HepG2 (cell line): ENCODE data around the gene BCKDHA. TPM values are rescaled to one million over a fixed set of nuclear protein-coding genes. Genes with fewer than 3 reads are reported as not detected.

Experiments
- ATAC-seq: fragments of 200-7000 bp; cut with Tn5 transposase; 3 replicates; pipeline ENCODE4 v1.9.1; 2020; ENCODE audit warnings: mild to moderate bottlenecking, moderate library complexity
- BruUV-seq: library from RNA; stranded (reverse); fragments of 400-500 nt; replicated peaks from 2 replicates; lab custom pipeline; 2021; lab: Mats Ljungman, UMichigan
- CTCF ChIA-PET: fragments of 300-600 bp; formaldehyde crosslinking; extraction: SDS; loops from one replicate; lab custom pipeline; 2021; ENCODE audit warnings: low total read pairs, inconsistent platforms, low intra/inter-chr PET ratio; lab: Yijun Ruan, JAX
- POLR2A ChIA-PET: fragments of 350-600 bp; sonication (Branson Sonifier 250); formaldehyde crosslinking; loops from one replicate; lab custom pipeline; 2020; ENCODE audit warnings: antibody characterized with exemption, inconsistent platforms; lab: Yijun Ruan, JAX
- DNase-seq: peaks from one replicate; pipeline ENCODE4 v3.0.0-alpha.2; 2015; ENCODE audit warnings: low spot score
- FAIRE-seq: peaks from 3 replicates; lab custom pipeline; 2011; peaks lifted over from hg19 to GRCh38; lab: Jason Lieb, UNC
- H2AFZ ChIP-seq: one replicate; pipeline ENCODE4 v1.6.1; 2011; ENCODE audit warnings: low read length, inconsistent platforms
- H3K27ac ChIP-seq: fragments of 300-600 bp; 3 replicates; pipeline ENCODE4 v1.8.0; 2011; ENCODE audit warnings: mixed run types, mild to moderate bottlenecking, mixed read lengths, low read length, inconsistent platforms; ENCODE audit not compliant: insufficient read depth; ENCODE audit errors: extremely low read length
- H3K27me3 ChIP-seq, 2 experiments: fragments of 200-600 bp in 1 of 2; 2 replicates in 1 of 2; 3 replicates in 1 of 2; pipeline versions ENCODE4 v1.6.0 to v1.8.0; 2011; ENCODE audit warnings: low read length in 2 of 2, mild to moderate bottlenecking in 2 of 2, moderate library complexity in 2 of 2, inconsistent platforms in 1 of 2; ENCODE audit not compliant: insufficient read depth in 2 of 2, control insufficient read depth in 1 of 2
- H3K36me3 ChIP-seq, 2 experiments: fragments of 200-600 bp in 1 of 2; replicated peaks in 1 of 2; 2 replicates in 1 of 2; 3 replicates in 1 of 2; pipeline versions ENCODE4 v1.5.1 to v1.8.0; 2011; ENCODE audit warnings: low read length in 2 of 2, inconsistent platforms in 1 of 2; ENCODE audit not compliant: insufficient read depth in 2 of 2, control insufficient read depth in 1 of 2
- H3K4me1 ChIP-seq: 2 replicates; pipeline ENCODE4 v1.5.1; 2012; ENCODE audit warnings: low read length, inconsistent platforms; ENCODE audit not compliant: insufficient read depth
- H3K4me2 ChIP-seq: 2 replicates; pipeline ENCODE4 v1.6.0; 2011; ENCODE audit warnings: low read depth, low read length, inconsistent platforms
- H3K4me3 ChIP-seq, 3 experiments: fragments of 200-600 bp in 1 of 3; sonication (generic), shearing (Covaris generic) in 1 of 3; replicated peaks in 1 of 3; 2 replicates each; pipeline ENCODE4 v1.5.1; 2011 to 2016; ENCODE audit warnings: low read length in 3 of 3, inconsistent platforms in 2 of 3, low read depth in 2 of 3, mild to moderate bottlenecking in 2 of 3, control low read depth in 1 of 3, mixed read lengths in 1 of 3; ENCODE audit not compliant: insufficient read depth in 1 of 3
- H3K79me2 ChIP-seq: one replicate; pipeline ENCODE4 v1.6.1; 2011; ENCODE audit warnings: low read length, inconsistent platforms; ENCODE audit not compliant: insufficient read depth
- H3K9ac ChIP-seq: 2 replicates; pipeline ENCODE4 v1.6.0; 2011; ENCODE audit warnings: mild to moderate bottlenecking, low read depth, low read length, inconsistent platforms; ENCODE audit not compliant: insufficient read depth
- H3K9me3 ChIP-seq: 2 replicates; pipeline ENCODE4 v1.5.1; 2012; ENCODE audit warnings: mild to moderate bottlenecking, low read length
- H4K20me1 ChIP-seq: 2 replicates; pipeline ENCODE4 v1.6.0; 2011; ENCODE audit warnings: inconsistent platforms, mild to moderate bottlenecking, low read length, moderate library complexity; ENCODE audit not compliant: insufficient read depth
- CCDC6 ChIP-seq: sonication (generic); formaldehyde crosslinking; IDR thresholded peaks from 2 replicates; pipeline ENCODE4 v1.8.1; 2022; ENCODE audit warnings: mild to moderate bottlenecking, missing genetic modification reagents, moderate library complexity
- CENPT ChIP-seq: sonication (generic); formaldehyde crosslinking; IDR thresholded peaks from 2 replicates; pipeline ENCODE4 v1.8.0; 2022; ENCODE audit warnings: low read depth, mild to moderate bottlenecking, moderate library complexity, missing genetic modification reagents
- FOSL2 ChIP-seq: sonication (generic); formaldehyde crosslinking; IDR thresholded peaks from 2 replicates; pipeline ENCODE4 v1.4.0; 2020; ENCODE audit warnings: missing genetic modification reagents
- FUBP1 ChIP-seq: sonication (generic); formaldehyde crosslinking; IDR thresholded peaks from 2 replicates; pipeline ENCODE4 v1.5.1; 2020; ENCODE audit warnings: missing genetic modification reagents, mild to moderate bottlenecking, borderline replicate concordance
- GFI1 ChIP-seq: sonication (generic); formaldehyde crosslinking; IDR thresholded peaks from 2 replicates; pipeline ENCODE4 v1.5.0; 2020; ENCODE audit warnings: missing genetic modification reagents, mild to moderate bottlenecking, borderline replicate concordance
- KDM5A ChIP-seq: fragments of 200-600 bp; sonication (generic); IDR thresholded peaks from 2 replicates; pipeline ENCODE4 v1.7.0; 2018; ENCODE audit warnings: antibody characterized with exemption, mild to moderate bottlenecking, low read length, borderline replicate concordance
- NCOA2 ChIP-seq: sonication (generic); formaldehyde crosslinking; IDR thresholded peaks from 2 replicates; pipeline ENCODE4 v1.8.0; 2022; ENCODE audit warnings: inconsistent platforms
- NFE2L1 ChIP-seq: sonication (generic); formaldehyde crosslinking; IDR thresholded peaks from 2 replicates; pipeline ENCODE4 v1.4.0; 2020; ENCODE audit warnings: missing genetic modification reagents, mild to moderate bottlenecking, borderline replicate concordance
- NFYB ChIP-seq: sonication (generic); formaldehyde crosslinking; IDR thresholded peaks from 2 replicates; pipeline ENCODE4 v1.4.0; 2020; ENCODE audit warnings: missing genetic modification reagents
- NR2F6 ChIP-seq, 2 experiments: IDR thresholded peaks; 2 replicates each; pipeline ENCODE4 v1.6.1; 2016; ENCODE audit warnings: antibody characterized with exemption in 1 of 2, mild to moderate bottlenecking in 1 of 2
- PRPF4 ChIP-seq: fragments of 200-400 bp; formaldehyde crosslinking; IDR thresholded peaks from 2 replicates; pipeline ENCODE4 v1.6.1; 2016; ENCODE audit warnings: low read length, low read depth; ENCODE audit not compliant: poor library complexity, severe bottlenecking
- TERF1 ChIP-seq: sonication (generic); formaldehyde crosslinking; IDR thresholded peaks from 2 replicates; pipeline ENCODE4 v1.8.0; 2022; ENCODE audit warnings: mild to moderate bottlenecking, missing genetic modification reagents, moderate library complexity
- THYN1 ChIP-seq: sonication (generic); formaldehyde crosslinking; IDR thresholded peaks from 2 replicates; pipeline ENCODE4 v1.8.1; 2023; ENCODE audit warnings: low read depth, mild to moderate bottlenecking, moderate library complexity, missing genetic modification reagents, borderline replicate concordance
- ZBTB43 ChIP-seq: sonication (generic); formaldehyde crosslinking; conservative IDR thresholded peaks from 2 replicates; pipeline ENCODE4 v1.4.0; 2020; ENCODE audit warnings: missing genetic modification reagents
- ZNF329 ChIP-seq: sonication (generic); formaldehyde crosslinking; IDR thresholded peaks from 2 replicates; pipeline ENCODE4 v1.9.0; 2021; ENCODE audit warnings: low read depth, mild to moderate bottlenecking, missing genetic modification reagents
- ZNF460 ChIP-seq: sonication (generic); formaldehyde crosslinking; IDR thresholded peaks from 2 replicates; pipeline ENCODE4 v1.5.1; 2020; ENCODE audit warnings: missing genetic modification reagents, mild to moderate bottlenecking, borderline replicate concordance
- ZNF766 ChIP-seq: sonication (generic); formaldehyde crosslinking; IDR thresholded peaks from 2 replicates; pipeline ENCODE4 v1.5.0; 2020; ENCODE audit warnings: missing genetic modification reagents, borderline replicate concordance
- ZNF772 ChIP-seq: sonication (generic); formaldehyde crosslinking; IDR thresholded peaks from 2 replicates; pipeline ENCODE4 v1.5.0; 2020; ENCODE audit warnings: mild to moderate bottlenecking, missing genetic modification reagents
- WGBS: methylation state at CpG from one replicate; pipeline ENCODE4 v1.1.6; 2017; ENCODE audit warnings: low lambda C conversion rate; 5-methylcytosine and 5-hydroxymethylcytosine counted together
- in situ Hi-C: cut with HindIII; loops from 2 replicates; pipeline ENCODE4 v1.10.0; 2017; ENCODE audit warnings: low pct_unique_long_range_greater_than_20kb; ENCODE audit not compliant: extremely low pct_ligation_motif_present
- intact Hi-C: fragments of 100-400 bp; cut with micrococcal nuclease; formaldehyde crosslinking; loops from one replicate; pipeline ENCODE4 v1.10.0; 2022; ENCODE audit not compliant: unreplicated experiment
- polyA plus RNA-seq, 8 experiments: library from polyadenylated mRNA; depleted of rRNA in 3 of 8; stranded (reverse) in 7 of 8; unstranded in 1 of 8; fragments of >200 nt; fragmentation: Illumina TruSeq in 4 of 8; extraction: Trizol in 4 of 8; gene quantifications; 2 replicates each; pipeline versions ENCODE4 v1.2.1 to v1.2.3, GENCODE V29; 2011 to 2016; ENCODE audit warnings: low read depth in 4 of 8, missing spikeins in 1 of 8, mixed read lengths in 1 of 8; ENCODE audit not compliant: insufficient read depth in 1 of 8
- total RNA-seq, 5 experiments: library from RNA; depleted of rRNA; stranded (reverse); fragments of >200 nt; fragmentation: Illumina TruSeq; extraction: Trizol; gene quantifications; 2 replicates each; pipeline ENCODE4 v1.2.3, GENCODE V29; 2016; ENCODE audit warnings: low read depth in 1 of 5
- TF ChIP-seq, protein P1 (sequence below): sonication (generic); formaldehyde crosslinking; IDR thresholded peaks from 2 replicates; pipeline ENCODE4 v1.8.0; 2023; ENCODE audit warnings: mild to moderate bottlenecking, missing genetic modification reagents

Gene BCKDHA
- total and polyA plus RNA-seq, 2 of the 13 experiments (the other 11 are each of a cell fraction or from before 2014, with no cell fraction given), result 11.8 to 31.5 TPM

DNA sequence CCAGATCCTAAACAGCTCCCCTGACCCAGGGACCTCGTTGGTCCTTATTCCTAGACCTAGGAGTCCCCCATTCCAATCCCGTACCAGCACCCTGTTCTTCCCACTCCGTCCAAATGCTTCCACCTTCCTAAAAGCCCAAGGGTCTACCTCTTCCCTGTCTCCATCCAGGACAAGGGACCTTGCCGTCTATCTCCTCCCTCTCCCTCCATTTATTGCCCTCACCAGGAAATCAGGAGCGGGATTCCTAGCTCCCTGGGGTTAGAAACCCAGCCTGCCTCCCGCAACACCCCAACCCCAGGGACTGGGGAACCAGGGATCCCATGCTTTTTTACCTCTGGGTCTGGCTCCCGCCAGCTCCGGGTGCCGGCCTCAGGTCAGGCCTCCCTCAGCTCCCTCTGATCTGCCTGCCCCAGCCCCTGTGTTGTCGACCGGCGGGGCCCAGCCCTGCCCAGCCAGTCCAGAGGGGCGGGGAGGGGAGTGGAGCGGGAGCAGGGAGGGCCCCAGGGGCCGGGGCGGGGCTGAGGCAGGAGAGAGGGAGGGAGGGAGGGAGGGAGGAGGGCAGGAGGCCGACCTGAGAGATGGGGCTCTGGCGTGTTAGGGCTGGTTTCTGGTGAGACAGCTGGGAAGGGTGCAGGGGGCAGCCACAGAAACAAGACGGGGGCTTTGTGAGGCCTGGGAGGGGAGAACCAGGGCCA, 29.5 kb downstream of the BCKDHA start, which contains the start of gene B3GNT8:
Gene B3GNT8, minus strand, starts transcription at position 423 of the 695 bp plus-strand sequence. CDS start 596 bp downstream, outside the sequence.
- Histone ChIP-seq H3K9me3 (no peaks in the 10 kb centered on the region), H3K9ac (peak within 1 kb of the TSS; percentile 80), H3K4me3 (peak within 1 kb of the TSS; percentile 62 to 76 (median 64)), H3K79me2 (no peaks in the 10 kb centered on the region), H3K27ac (peak within 1 kb of the TSS; percentile 48), H3K4me2 (peak within 1 kb of the TSS; percentile 90), H2AFZ (no peak within 1 kb of the TSS), H3K4me1 (peaks cover 52% of the 10 kb centered on the region), H3K36me3 (peaks cover 14 to 17% of the 10 kb centered on the region in 2 experiments; a peak in 3 of 5 replicates), H4K20me1 (no peaks in the 10 kb centered on the region), H3K27me3 (no peaks in the 10 kb centered on the region)
- DNase-seq (peak; percentile 59), ATAC-seq (peak; percentile 92), FAIRE-seq (no peak)
- ChIA-PET CTCF (no interaction called here), POLR2A (interaction anchor here (0.8 to 3.7 kb wide), 10 partner anchors 9 to 164 kb away, joined by 3 to 55 read pairs (median 4); partner anchors contain the start of genes B9D2 and DMAC2)
- intact Hi-C loops, result no loop called here
- WGBS, result 11% methylated on average over 16 of the region's 19 CpGs
- BruUV-seq, result TSS peak; percentile 44
- in situ Hi-C loops, result no loop called here
- TF ChIP-seq FUBP1 (CRISPR knock-in tag), result no peak
- no peak for TF ChIP-seq TERF1
- TF ChIP-seq CCDC6 (CRISPR knock-in tag), result no peak
- TF ChIP-seq ZNF329 (CRISPR knock-in tag), result no peak
- TF ChIP-seq NR2F6 (IDR thresholded peaks at IDR 0.05), result no peak
- TF ChIP-seq NR2F6 (CRISPR knock-in tag; IDR thresholded peaks at IDR 0.05), result no peak
- no peak for TF ChIP-seq ZNF460
- TF ChIP-seq FOSL2 (CRISPR knock-in tag), result peak; percentile 30; the same call in 1 of the 2 replicates
- TF ChIP-seq NFYB, result no peak
- no peak for TF ChIP-seq ZNF766 (CRISPR knock-in tag)
- no peak for TF ChIP-seq THYN1 (CRISPR knock-in tag)
- no peak for TF ChIP-seq NCOA2
- TF ChIP-seq PRPF4, result no peak
- no peak for TF ChIP-seq KDM5A
- no peak for TF ChIP-seq CENPT (CRISPR knock-in tag)
- no peak for TF ChIP-seq NFE2L1
- peak; percentile 30; the same call in 1 of the 2 replicates for TF ChIP-seq GFI1 (CRISPR knock-in tag)
- TF ChIP-seq, protein P1, sequence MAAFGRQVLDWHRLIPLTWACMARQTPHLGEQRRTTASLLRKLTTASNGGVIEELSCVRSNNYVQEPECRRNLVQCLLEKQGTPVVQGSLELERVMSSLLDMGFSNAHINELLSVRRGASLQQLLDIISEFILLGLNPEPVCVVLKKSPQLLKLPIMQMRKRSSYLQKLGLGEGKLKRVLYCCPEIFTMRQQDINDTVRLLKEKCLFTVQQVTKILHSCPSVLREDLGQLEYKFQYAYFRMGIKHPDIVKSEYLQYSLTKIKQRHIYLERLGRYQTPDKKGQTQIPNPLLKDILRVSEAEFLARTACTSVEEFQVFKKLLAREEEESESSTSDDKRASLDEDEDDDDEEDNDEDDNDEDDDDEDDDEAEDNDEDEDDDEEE (CRISPR knock-in tag), result no peak
- no peak for TF ChIP-seq ZBTB43 (CRISPR knock-in tag)
- TF ChIP-seq ZNF772 (CRISPR knock-in tag), result no peak
